Neural cell (in vitro differentiated cells): ENCODE results near the gene SLC28A1.

ENCODE experiments used
- CTCF ChIP-seq: fragments of 450-650 bp; IDR thresholded peaks from 2 replicates; pipeline ENCODE4 v1.5.1; 2014; ENCODE audit warnings: antibody characterized with exemption, mild to moderate bottlenecking, moderate library complexity; ENCODE audit not compliant: poor library complexity, severe bottlenecking
- EP300 ChIP-seq: fragments of 450-650 bp; conservative IDR thresholded peaks from 2 replicates; pipeline ENCODE4 v1.6.1; 2014; ENCODE audit warnings: antibody characterized with exemption, mild to moderate bottlenecking, moderate library complexity; ENCODE audit not compliant: poor library complexity, severe bottlenecking
- MXI1 ChIP-seq: fragments of 450-650 bp; conservative IDR thresholded peaks from 2 replicates; pipeline ENCODE4 v1.6.1; 2014; ENCODE audit warnings: antibody characterized with exemption, mild to moderate bottlenecking; ENCODE audit not compliant: poor library complexity, severe bottlenecking
- REST ChIP-seq: IDR thresholded peaks from 2 replicates; pipeline ENCODE4 v1.6.1; 2012; ENCODE audit warnings: borderline replicate concordance
- SMC3 ChIP-seq: fragments of 450-650 bp; conservative IDR thresholded peaks from 2 replicates; pipeline ENCODE4 v1.6.1; 2014; ENCODE audit warnings: antibody characterized with exemption, mild to moderate bottlenecking, moderate library complexity; ENCODE audit not compliant: poor library complexity

GRCh38 chr15:84947947-84948830, 63.7 kb downstream of the SLC28A1 start:
- no peak for TF ChIP-seq CTCF
- TF ChIP-seq SMC3, result no peak
- no peak for TF ChIP-seq EP300
- no peak for TF ChIP-seq MXI1
- no peak for TF ChIP-seq REST
